HepG2 (cell line): ENCODE data around the gene PIK3C3. TPM values are rescaled to one million over a fixed set of nuclear protein-coding genes. Genes with fewer than 3 reads are reported as not detected.

Experiments
- ATAC-seq: fragments of 200-7000 bp; cut with Tn5 transposase; 3 replicates; pipeline ENCODE4 v1.9.1; 2020; ENCODE audit warnings: mild to moderate bottlenecking, moderate library complexity
- BruUV-seq: library from RNA; stranded (reverse); fragments of 400-500 nt; replicated peaks from 2 replicates; lab custom pipeline; 2021; lab: Mats Ljungman, UMichigan
- CTCF ChIA-PET: fragments of 300-600 bp; formaldehyde crosslinking; extraction: SDS; loops from one replicate; lab custom pipeline; 2021; ENCODE audit warnings: low total read pairs, inconsistent platforms, low intra/inter-chr PET ratio; lab: Yijun Ruan, JAX
- POLR2A ChIA-PET: fragments of 350-600 bp; sonication (Branson Sonifier 250); formaldehyde crosslinking; loops from one replicate; lab custom pipeline; 2020; ENCODE audit warnings: antibody characterized with exemption, inconsistent platforms; lab: Yijun Ruan, JAX
- DNase-seq: peaks from one replicate; pipeline ENCODE4 v3.0.0-alpha.2; 2015; ENCODE audit warnings: low spot score
- FAIRE-seq: peaks from 3 replicates; lab custom pipeline; 2011; peaks lifted over from hg19 to GRCh38; lab: Jason Lieb, UNC
- H2AFZ ChIP-seq: one replicate; pipeline ENCODE4 v1.6.1; 2011; ENCODE audit warnings: low read length, inconsistent platforms
- H3K27ac ChIP-seq: fragments of 300-600 bp; 3 replicates; pipeline ENCODE4 v1.8.0; 2011; ENCODE audit warnings: mixed run types, mild to moderate bottlenecking, mixed read lengths, low read length, inconsistent platforms; ENCODE audit not compliant: insufficient read depth; ENCODE audit errors: extremely low read length
- H3K27me3 ChIP-seq, 2 experiments: fragments of 200-600 bp in 1 of 2; 2 replicates in 1 of 2; 3 replicates in 1 of 2; pipeline versions ENCODE4 v1.6.0 to v1.8.0; 2011; ENCODE audit warnings: low read length in 2 of 2, mild to moderate bottlenecking in 2 of 2, moderate library complexity in 2 of 2, inconsistent platforms in 1 of 2; ENCODE audit not compliant: insufficient read depth in 2 of 2, control insufficient read depth in 1 of 2
- H3K36me3 ChIP-seq, 2 experiments: fragments of 200-600 bp in 1 of 2; replicated peaks in 1 of 2; 2 replicates in 1 of 2; 3 replicates in 1 of 2; pipeline versions ENCODE4 v1.5.1 to v1.8.0; 2011; ENCODE audit warnings: low read length in 2 of 2, inconsistent platforms in 1 of 2; ENCODE audit not compliant: insufficient read depth in 2 of 2, control insufficient read depth in 1 of 2
- H3K4me1 ChIP-seq: 2 replicates; pipeline ENCODE4 v1.5.1; 2012; ENCODE audit warnings: low read length, inconsistent platforms; ENCODE audit not compliant: insufficient read depth
- H3K4me2 ChIP-seq: 2 replicates; pipeline ENCODE4 v1.6.0; 2011; ENCODE audit warnings: low read depth, low read length, inconsistent platforms
- H3K4me3 ChIP-seq, 3 experiments: fragments of 200-600 bp in 1 of 3; sonication (generic), shearing (Covaris generic) in 1 of 3; replicated peaks in 1 of 3; 2 replicates each; pipeline ENCODE4 v1.5.1; 2011 to 2016; ENCODE audit warnings: low read length in 3 of 3, inconsistent platforms in 2 of 3, low read depth in 2 of 3, mild to moderate bottlenecking in 2 of 3, control low read depth in 1 of 3, mixed read lengths in 1 of 3; ENCODE audit not compliant: insufficient read depth in 1 of 3
- H3K79me2 ChIP-seq: one replicate; pipeline ENCODE4 v1.6.1; 2011; ENCODE audit warnings: low read length, inconsistent platforms; ENCODE audit not compliant: insufficient read depth
- H3K9ac ChIP-seq: 2 replicates; pipeline ENCODE4 v1.6.0; 2011; ENCODE audit warnings: mild to moderate bottlenecking, low read depth, low read length, inconsistent platforms; ENCODE audit not compliant: insufficient read depth
- H3K9me3 ChIP-seq: 2 replicates; pipeline ENCODE4 v1.5.1; 2012; ENCODE audit warnings: mild to moderate bottlenecking, low read length
- H4K20me1 ChIP-seq: 2 replicates; pipeline ENCODE4 v1.6.0; 2011; ENCODE audit warnings: inconsistent platforms, mild to moderate bottlenecking, low read length, moderate library complexity; ENCODE audit not compliant: insufficient read depth
- CENPBD1 ChIP-seq: sonication (generic); formaldehyde crosslinking; IDR thresholded peaks from 2 replicates; pipeline ENCODE4 v1.8.0; 2022; ENCODE audit warnings: missing genetic modification reagents, low read depth, mild to moderate bottlenecking, borderline replicate concordance
- ELF3 ChIP-seq: IDR thresholded peaks from 2 replicates; pipeline ENCODE4 v1.6.1; 2016; ENCODE audit warnings: missing genetic modification reagents, missing compliant biosample characterization
- GATAD2A ChIP-seq: IDR thresholded peaks from 2 replicates; pipeline ENCODE4 v1.6.1; 2016
- KDM5A ChIP-seq: fragments of 200-600 bp; sonication (generic); IDR thresholded peaks from 2 replicates; pipeline ENCODE4 v1.7.0; 2018; ENCODE audit warnings: antibody characterized with exemption, mild to moderate bottlenecking, low read length, borderline replicate concordance
- KLF12 ChIP-seq: sonication (generic); formaldehyde crosslinking; IDR thresholded peaks from 2 replicates; pipeline ENCODE4 v1.4.0; 2020; ENCODE audit warnings: missing genetic modification reagents, borderline replicate concordance
- NR3C1 ChIP-seq: sonication (generic); formaldehyde crosslinking; IDR thresholded peaks from 2 replicates; pipeline ENCODE4 v1.4.0; 2020; ENCODE audit warnings: missing genetic modification reagents
- PRDM15 ChIP-seq: sonication (generic); formaldehyde crosslinking; IDR thresholded peaks from 2 replicates; pipeline ENCODE4 v1.4.0; 2020; ENCODE audit warnings: missing genetic modification reagents
- SMAD9 ChIP-seq: sonication (generic); formaldehyde crosslinking; IDR thresholded peaks from 2 replicates; pipeline ENCODE4 v1.5.1; 2020; ENCODE audit warnings: mild to moderate bottlenecking, missing genetic modification reagents
- ZBTB39 ChIP-seq: sonication (generic); formaldehyde crosslinking; IDR thresholded peaks from 2 replicates; pipeline ENCODE4 v1.5.0; 2020; ENCODE audit warnings: missing genetic modification reagents
- ZNF160 ChIP-seq: sonication (generic); formaldehyde crosslinking; IDR thresholded peaks from 2 replicates; pipeline ENCODE4 v1.8.0; 2022; ENCODE audit warnings: mild to moderate bottlenecking, inconsistent platforms, missing genetic modification reagents
- ZNF503 ChIP-seq: sonication (generic); formaldehyde crosslinking; IDR thresholded peaks from 2 replicates; pipeline ENCODE4 v1.4.0; 2020; ENCODE audit warnings: missing genetic modification reagents
- WGBS: methylation state at CpG from one replicate; pipeline ENCODE4 v1.1.6; 2017; ENCODE audit warnings: low lambda C conversion rate; 5-methylcytosine and 5-hydroxymethylcytosine counted together
- in situ Hi-C: cut with HindIII; loops from 2 replicates; pipeline ENCODE4 v1.10.0; 2017; ENCODE audit warnings: low pct_unique_long_range_greater_than_20kb; ENCODE audit not compliant: extremely low pct_ligation_motif_present
- intact Hi-C: fragments of 100-400 bp; cut with micrococcal nuclease; formaldehyde crosslinking; loops from one replicate; pipeline ENCODE4 v1.10.0; 2022; ENCODE audit not compliant: unreplicated experiment
- polyA plus RNA-seq, 8 experiments: library from polyadenylated mRNA; depleted of rRNA in 3 of 8; stranded (reverse) in 7 of 8; unstranded in 1 of 8; fragments of >200 nt; fragmentation: Illumina TruSeq in 4 of 8; extraction: Trizol in 4 of 8; gene quantifications; 2 replicates each; pipeline versions ENCODE4 v1.2.1 to v1.2.3, GENCODE V29; 2011 to 2016; ENCODE audit warnings: low read depth in 4 of 8, missing spikeins in 1 of 8, mixed read lengths in 1 of 8; ENCODE audit not compliant: insufficient read depth in 1 of 8
- total RNA-seq, 5 experiments: library from RNA; depleted of rRNA; stranded (reverse); fragments of >200 nt; fragmentation: Illumina TruSeq; extraction: Trizol; gene quantifications; 2 replicates each; pipeline ENCODE4 v1.2.3, GENCODE V29; 2016; ENCODE audit warnings: low read depth in 1 of 5
- TF ChIP-seq, protein P1 (sequence below): sonication (generic); formaldehyde crosslinking; IDR thresholded peaks from 2 replicates; pipeline ENCODE4 v1.4.0; 2020; ENCODE audit warnings: missing genetic modification reagents

Gene PIK3C3
- total and polyA plus RNA-seq, 2 of the 13 experiments (the other 11 are each of a cell fraction or from before 2014, with no cell fraction given) = 42.8 to 46.4 TPM

DNA sequence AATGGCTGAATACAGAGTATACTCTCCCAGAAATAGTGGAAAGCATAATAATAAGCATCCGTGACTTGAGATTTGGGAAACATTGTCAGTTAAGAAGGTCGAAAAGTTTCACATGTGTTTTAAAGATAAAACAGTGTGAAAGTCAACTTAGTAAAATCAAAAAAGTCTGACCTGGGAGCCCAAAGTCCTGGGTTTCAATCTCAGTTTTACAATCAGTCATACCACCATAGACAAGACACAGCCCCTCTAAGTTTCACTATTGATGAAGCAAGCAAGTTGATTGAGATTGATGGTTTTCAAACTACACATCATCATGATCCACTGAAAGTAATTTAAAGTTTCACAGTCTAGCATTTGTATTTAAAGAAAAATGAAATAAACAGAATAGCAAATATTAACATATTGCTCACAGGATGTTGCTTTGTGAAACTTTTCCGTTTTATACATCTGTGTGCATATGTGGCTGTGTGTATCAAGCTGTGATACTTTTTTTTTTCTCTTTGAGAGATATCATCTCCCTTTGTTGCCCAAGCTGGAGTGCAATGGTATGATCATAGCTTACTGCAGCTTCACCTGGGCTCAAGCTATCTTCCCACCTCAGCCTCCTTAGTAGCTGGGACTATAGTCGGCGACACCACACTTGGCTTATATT, 71.1 kb downstream of the PIK3C3 start:
- H3K4me3 ChIP-seq = no peak overlapping the region
- intact Hi-C loops (no loop called here), in situ Hi-C loops (no loop called here)
- H3K9me3 ChIP-seq = no peaks in the 10 kb centered on the region
- ATAC-seq (no peak), DNase-seq (no peak), FAIRE-seq (no peak)
- POLR2A ChIA-PET = no interaction called here
- 100% methylated on average over 5 of the region's 5 CpGs for WGBS
- no peaks in the 10 kb centered on the region; the same call in 1 of the 2 replicates for H4K20me1 ChIP-seq
- H3K36me3 ChIP-seq = peaks cover under 1 to 20% of the 10 kb centered on the region in 2 experiments; a peak in 3 of 5 replicates
- CTCF ChIA-PET = no interaction called here
- no TSS peak for BruUV-seq
- no peak overlapping the region for H2AFZ ChIP-seq
- H3K4me1 ChIP-seq = no peaks in the 10 kb centered on the region
- no peak overlapping the region for H3K27ac ChIP-seq
- no peak overlapping the region for H3K9ac ChIP-seq
- H3K4me2 ChIP-seq = no peak overlapping the region
- no peaks in the 10 kb centered on the region for H3K79me2 ChIP-seq
- H3K27me3 ChIP-seq = no peaks in the 10 kb centered on the region
- no peak for TF ChIP-seq ELF3 (CRISPR knock-in tag)
- no peak for TF ChIP-seq NR3C1
- no peak for TF ChIP-seq SMAD9
- no peak for TF ChIP-seq GATAD2A (CRISPR knock-in tag)
- TF ChIP-seq KLF12 (CRISPR knock-in tag) = no peak
- TF ChIP-seq KDM5A = no peak
- no peak for TF ChIP-seq PRDM15 (CRISPR knock-in tag)
- TF ChIP-seq, protein P1, sequence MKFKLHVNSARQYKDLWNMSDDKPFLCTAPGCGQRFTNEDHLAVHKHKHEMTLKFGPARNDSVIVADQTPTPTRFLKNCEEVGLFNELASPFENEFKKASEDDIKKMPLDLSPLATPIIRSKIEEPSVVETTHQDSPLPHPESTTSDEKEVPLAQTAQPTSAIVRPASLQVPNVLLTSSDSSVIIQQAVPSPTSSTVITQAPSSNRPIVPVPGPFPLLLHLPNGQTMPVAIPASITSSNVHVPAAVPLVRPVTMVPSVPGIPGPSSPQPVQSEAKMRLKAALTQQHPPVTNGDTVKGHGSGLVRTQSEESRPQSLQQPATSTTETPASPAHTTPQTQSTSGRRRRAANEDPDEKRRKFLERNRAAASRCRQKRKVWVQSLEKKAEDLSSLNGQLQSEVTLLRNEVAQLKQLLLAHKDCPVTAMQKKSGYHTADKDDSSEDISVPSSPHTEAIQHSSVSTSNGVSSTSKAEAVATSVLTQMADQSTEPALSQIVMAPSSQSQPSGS (CRISPR knock-in tag) = no peak
- TF ChIP-seq ZNF160 (CRISPR knock-in tag) = no peak
- no peak for TF ChIP-seq ZNF503
- no peak for TF ChIP-seq ZBTB39 (CRISPR knock-in tag)
- TF ChIP-seq CENPBD1 = no peak
